OCI-LY1 (cell line): ENCODE results near the gene SLC9A9.

Source experiments
- H2AFZ ChIP-seq: fragments of 200-600 bp; sonication (generic), shearing (Covaris generic); 2 replicates; pipeline ENCODE4 v1.6.0; 2014; ENCODE audit warnings: antibody characterized with exemption, mild to moderate bottlenecking, low read length
- H3F3A ChIP-seq: fragments of 200-600 bp; sonication (generic), shearing (Covaris generic); 2 replicates; pipeline ENCODE4 v1.6.0; 2014; ENCODE audit warnings: mild to moderate bottlenecking, antibody characterized with exemption, low read length, moderate library complexity; ENCODE audit not compliant: insufficient read depth
- H3K27ac ChIP-seq: fragments of 200-600 bp; sonication (generic); 2 replicates; pipeline ENCODE4 v1.5.1; 2014; ENCODE audit warnings: low read length, mixed run types, mild to moderate bottlenecking, low read depth; ENCODE audit not compliant: poor library complexity, severe bottlenecking
- H3K27me3 ChIP-seq: fragments of 200-600 bp; sonication (generic); 2 replicates; pipeline ENCODE4 v1.6.0; 2014; ENCODE audit warnings: antibody characterized with exemption, mild to moderate bottlenecking, low read length, moderate library complexity; ENCODE audit not compliant: insufficient read depth
- H3K36me3 ChIP-seq: fragments of 200-600 bp; sonication (generic); 2 replicates; pipeline ENCODE4 v1.6.1; 2014; ENCODE audit warnings: mild to moderate bottlenecking, antibody characterized with exemption, low read length, moderate library complexity, mixed read lengths; ENCODE audit not compliant: insufficient read depth
- H3K4me1 ChIP-seq: fragments of 200-600 bp; sonication (generic); 2 replicates; pipeline ENCODE4 v1.5.1; 2014; ENCODE audit warnings: mild to moderate bottlenecking, low read length, moderate library complexity; ENCODE audit not compliant: insufficient read depth, severe bottlenecking
- H3K4me2 ChIP-seq: fragments of 200-600 bp; sonication (generic), shearing (Covaris generic); 2 replicates; pipeline ENCODE4 v1.6.1; 2014; ENCODE audit warnings: low read length
- H3K4me3 ChIP-seq: fragments of 200-600 bp; sonication (generic); 2 replicates; pipeline ENCODE4 v1.5.1; 2014; ENCODE audit warnings: low read length, low read depth, mild to moderate bottlenecking, mixed read lengths; ENCODE audit not compliant: poor library complexity, severe bottlenecking
- H3K79me2 ChIP-seq: fragments of 200-600 bp; shearing (Covaris generic); 2 replicates; pipeline ENCODE4 v1.6.1; 2016; ENCODE audit warnings: mixed run types, low read length, mixed read lengths; ENCODE audit not compliant: insufficient read depth
- H3K9ac ChIP-seq: fragments of 200-600 bp; sonication (generic), shearing (Covaris generic); 2 replicates; pipeline ENCODE4 v1.6.1; 2014; ENCODE audit warnings: mild to moderate bottlenecking, low read length, mixed read lengths
- H3K9me2 ChIP-seq: fragments of 200-600 bp; sonication (generic), shearing (Covaris generic); 2 replicates; pipeline ENCODE4 v1.6.1; 2014; ENCODE audit warnings: low read depth, mild to moderate bottlenecking, low read length, mixed read lengths
- H3K9me3 ChIP-seq: fragments of 200-600 bp; shearing (Covaris generic); 2 replicates; pipeline ENCODE4 v1.6.1; 2014; ENCODE audit warnings: low read length, mixed read lengths
- H4K20me1 ChIP-seq: fragments of 200-600 bp; sonication (generic), shearing (Covaris generic); 2 replicates; pipeline ENCODE4 v1.6.0; 2016; ENCODE audit warnings: mild to moderate bottlenecking, low read length; ENCODE audit not compliant: insufficient read depth
- EZH2 ChIP-seq: fragments of 200-600 bp; sonication (generic), shearing (Covaris generic); IDR thresholded peaks from 2 replicates; pipeline ENCODE4 v1.8.0; 2017; ENCODE audit warnings: borderline replicate concordance, mixed run types, mild to moderate bottlenecking, antibody characterized with exemption, low read length, moderate library complexity, mixed read lengths
- TF ChIP-seq, protein P1 (sequence below): fragments of 200-600 bp; sonication (generic), shearing (Covaris generic); IDR thresholded peaks from 2 replicates; pipeline ENCODE4 v1.5.1; 2017; ENCODE audit warnings: mild to moderate bottlenecking, antibody characterized with exemption, low read length, moderate library complexity, mixed read lengths

SLC9A9 gene

DNA sequence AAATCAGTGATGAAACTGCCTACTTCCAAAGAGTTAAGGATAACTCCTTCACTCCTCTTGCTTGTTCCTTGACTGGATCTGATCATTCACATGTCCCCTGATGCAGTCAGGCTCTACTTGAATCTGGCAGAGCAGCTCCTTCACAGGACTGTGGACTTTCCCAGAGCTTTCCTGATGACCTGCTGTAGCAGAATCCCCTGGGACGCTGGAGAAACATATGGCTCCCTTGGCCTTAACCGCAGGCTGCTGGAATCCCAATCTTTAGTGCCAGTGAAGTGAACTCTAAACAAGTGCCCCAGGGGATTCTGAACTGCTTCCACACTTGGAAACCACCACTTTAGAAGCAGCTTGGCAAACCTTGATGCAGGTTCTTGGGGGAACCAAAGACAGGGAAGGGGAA is 510.9 kb downstream of the SLC9A9 start:
- no peaks in the 10 kb centered on the region for H3F3A ChIP-seq
- H2AFZ ChIP-seq: no peak overlapping the region
- H3K27ac ChIP-seq: no peak overlapping the region
- H3K9me3 ChIP-seq: peaks cover 5% of the 10 kb centered on the region
- H3K9me2 ChIP-seq: no peaks in the 10 kb centered on the region
- H3K79me2 ChIP-seq: no peaks in the 10 kb centered on the region
- no peak overlapping the region for H3K9ac ChIP-seq
- no peaks in the 10 kb centered on the region for H3K36me3 ChIP-seq
- TF ChIP-seq EZH2: no peak
- TF ChIP-seq, protein P1, sequence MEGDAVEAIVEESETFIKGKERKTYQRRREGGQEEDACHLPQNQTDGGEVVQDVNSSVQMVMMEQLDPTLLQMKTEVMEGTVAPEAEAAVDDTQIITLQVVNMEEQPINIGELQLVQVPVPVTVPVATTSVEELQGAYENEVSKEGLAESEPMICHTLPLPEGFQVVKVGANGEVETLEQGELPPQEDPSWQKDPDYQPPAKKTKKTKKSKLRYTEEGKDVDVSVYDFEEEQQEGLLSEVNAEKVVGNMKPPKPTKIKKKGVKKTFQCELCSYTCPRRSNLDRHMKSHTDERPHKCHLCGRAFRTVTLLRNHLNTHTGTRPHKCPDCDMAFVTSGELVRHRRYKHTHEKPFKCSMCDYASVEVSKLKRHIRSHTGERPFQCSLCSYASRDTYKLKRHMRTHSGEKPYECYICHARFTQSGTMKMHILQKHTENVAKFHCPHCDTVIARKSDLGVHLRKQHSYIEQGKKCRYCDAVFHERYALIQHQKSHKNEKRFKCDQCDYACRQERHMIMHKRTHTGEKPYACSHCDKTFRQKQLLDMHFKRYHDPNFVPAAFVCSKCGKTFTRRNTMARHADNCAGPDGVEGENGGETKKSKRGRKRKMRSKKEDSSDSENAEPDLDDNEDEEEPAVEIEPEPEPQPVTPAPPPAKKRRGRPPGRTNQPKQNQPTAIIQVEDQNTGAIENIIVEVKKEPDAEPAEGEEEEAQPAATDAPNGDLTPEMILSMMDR: no peak
- no peaks in the 10 kb centered on the region for H4K20me1 ChIP-seq
- no peak overlapping the region for H3K4me3 ChIP-seq
- H3K4me1 ChIP-seq: no peaks in the 10 kb centered on the region
- H3K27me3 ChIP-seq: no peaks in the 10 kb centered on the region
- no peak overlapping the region for H3K4me2 ChIP-seq

GRCh38 chr3:143334231-143334630 is 514.0 kb downstream of the SLC9A9 start:
- H4K20me1 ChIP-seq: no peaks in the 10 kb centered on the region
- no peaks in the 10 kb centered on the region for H3K79me2 ChIP-seq
- H3K4me1 ChIP-seq: no peaks in the 10 kb centered on the region
- H3K27ac ChIP-seq: no peak overlapping the region
- no peaks in the 10 kb centered on the region for H3K36me3 ChIP-seq
- no peaks in the 10 kb centered on the region for H3K9me2 ChIP-seq
- no peak overlapping the region for H3K4me3 ChIP-seq
- no peak overlapping the region for H3K4me2 ChIP-seq
- no peaks in the 10 kb centered on the region for H3F3A ChIP-seq
- H2AFZ ChIP-seq: no peak overlapping the region
- TF ChIP-seq, protein P1: no peak
- TF ChIP-seq EZH2: no peak
- H3K9me3 ChIP-seq: peaks cover 5% of the 10 kb centered on the region
- H3K9ac ChIP-seq: no peak overlapping the region
- no peaks in the 10 kb centered on the region for H3K27me3 ChIP-seq

- Histone ChIP-seq H3K4me2 (no peak overlapping the region), H3K27me3 (no peaks in the 10 kb centered on the region), H2AFZ (no peak overlapping the region)
Measured at GRCh38 chr3:143333367-143333766, 514.9 kb downstream of the SLC9A9 start.

More at GRCh38 chr3:143333367-143333766, 514.9 kb downstream of the SLC9A9 start:
- H3K27ac ChIP-seq: no peak overlapping the region
- H3K4me1 ChIP-seq: no peaks in the 10 kb centered on the region
- no peak overlapping the region for H3K9ac ChIP-seq
- no peaks in the 10 kb centered on the region for H3K36me3 ChIP-seq
- H3F3A ChIP-seq: no peaks in the 10 kb centered on the region
- H3K9me3 ChIP-seq: peaks cover 5% of the 10 kb centered on the region
- H4K20me1 ChIP-seq: no peaks in the 10 kb centered on the region
- no peaks in the 10 kb centered on the region for H3K79me2 ChIP-seq
- no peaks in the 10 kb centered on the region for H3K9me2 ChIP-seq
- no peak overlapping the region for H3K4me3 ChIP-seq
- TF ChIP-seq, protein P1: no peak
- TF ChIP-seq EZH2: no peak
